GM21390 (cell line): ENCODE results near the gene PLXND1.
"Not testable (repeated sequence)": the region's sequence is repeated elsewhere in the genome, so short reads cannot be mapped to it uniquely, and the experiment has no call there.

Source experiments
- ATAC-seq: cut with Tn5 transposase; IDR thresholded peaks from one replicate; pipeline ENCODE4 v1.9.1; 2021; ENCODE audit not compliant: unreplicated experiment

PLXND1 gene

DNA sequence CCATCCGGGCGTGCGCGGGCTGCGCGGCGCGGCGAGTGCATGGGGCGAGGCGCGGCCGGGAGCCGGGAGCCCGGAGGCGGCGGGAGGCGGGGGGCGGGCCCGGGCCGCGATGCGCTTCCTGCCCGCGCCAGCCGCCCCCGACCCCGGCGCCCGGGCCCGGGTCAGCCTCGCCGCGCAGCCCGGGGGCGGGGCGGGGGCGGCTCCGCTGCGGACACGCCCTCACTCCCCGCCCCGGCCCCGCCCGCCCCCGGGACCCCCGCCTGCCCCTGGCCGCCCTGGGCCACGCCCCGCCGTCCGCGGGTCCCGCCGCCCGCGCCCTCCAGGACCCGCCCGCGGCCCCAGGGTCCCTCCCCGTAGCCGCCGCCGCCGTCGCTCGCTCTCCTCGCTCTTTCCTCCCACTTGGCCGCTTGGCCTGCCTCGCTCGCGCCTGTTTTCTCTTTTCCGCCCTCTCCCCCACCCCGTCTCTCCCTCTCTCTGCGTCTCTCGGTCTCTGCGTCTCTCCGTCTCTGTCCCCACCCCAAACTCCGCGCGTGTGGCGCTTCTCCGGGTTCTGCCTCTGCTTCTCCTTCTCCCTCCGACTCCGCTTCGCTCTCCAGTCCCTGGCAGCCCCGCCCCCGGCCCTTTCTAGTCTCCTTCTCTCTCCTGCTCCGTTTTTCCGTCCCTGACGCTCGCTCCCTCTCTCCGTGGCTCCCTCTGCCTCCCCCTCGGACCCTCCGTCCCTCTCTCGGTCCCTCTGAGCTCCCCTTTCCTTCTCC, at the start of gene PLXND1:
TSS of gene PLXND1 (minus strand) at position 41 of the 755 bp plus-strand sequence. CDS start at position 4, 37 bp downstream.
- ATAC-seq = no peak

GRCh38 chr3:129655291-129655700, 48.8 kb upstream of the PLXND1 start:
- ATAC-seq = no peak

DNA sequence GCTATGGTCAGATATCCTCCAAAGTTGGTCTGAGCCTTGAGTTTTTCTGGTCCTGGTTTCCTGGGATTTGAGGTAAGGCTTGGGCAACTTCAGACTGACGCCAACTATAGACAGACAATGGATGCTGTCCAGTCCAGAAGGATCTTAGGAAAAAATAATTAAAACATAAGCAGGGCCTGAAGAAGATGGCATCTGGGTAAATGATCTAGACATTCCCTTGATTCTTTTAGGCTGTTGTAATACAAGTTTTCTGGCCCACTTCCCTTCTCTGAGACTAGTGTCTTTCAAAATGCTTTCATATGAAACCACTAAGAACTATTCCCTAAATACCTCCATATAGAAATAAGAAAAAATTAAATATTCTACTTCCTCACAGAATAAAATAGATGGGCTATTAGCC, 47.7 kb upstream of the PLXND1 start:
- ATAC-seq = no peak

- ATAC-seq = no peak
These were observed 46.5 kb upstream of the PLXND1 start for GRCh38 chr3:129653019-129653418.

- no peak for ATAC-seq
These were observed 45.1 kb upstream of the PLXND1 start for GRCh38 chr3:129651435-129652202.

GRCh38 chr3:129650256-129650872, 43.9 kb upstream of the PLXND1 start:
- ATAC-seq = no peak

DNA sequence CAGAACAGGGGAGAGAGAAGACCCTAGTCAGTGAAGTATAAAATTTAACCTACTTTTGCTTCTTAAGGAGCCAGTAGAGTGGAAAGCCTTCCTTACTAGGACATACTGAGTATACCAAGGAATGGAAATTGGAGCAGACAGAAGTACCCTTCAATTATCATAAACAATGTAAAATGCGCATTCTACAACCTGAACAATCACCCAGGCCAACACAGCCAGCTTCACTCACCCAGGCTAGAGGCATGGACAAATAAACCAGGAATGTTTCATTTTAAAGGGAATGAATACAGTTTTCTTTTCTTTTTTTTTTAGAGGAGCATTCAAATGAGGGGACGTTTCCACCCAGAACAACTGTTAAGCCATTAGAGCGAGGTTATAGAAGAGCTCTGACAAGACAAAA, 41.9 kb upstream of the PLXND1 start:
- ATAC-seq = no peak

DNA sequence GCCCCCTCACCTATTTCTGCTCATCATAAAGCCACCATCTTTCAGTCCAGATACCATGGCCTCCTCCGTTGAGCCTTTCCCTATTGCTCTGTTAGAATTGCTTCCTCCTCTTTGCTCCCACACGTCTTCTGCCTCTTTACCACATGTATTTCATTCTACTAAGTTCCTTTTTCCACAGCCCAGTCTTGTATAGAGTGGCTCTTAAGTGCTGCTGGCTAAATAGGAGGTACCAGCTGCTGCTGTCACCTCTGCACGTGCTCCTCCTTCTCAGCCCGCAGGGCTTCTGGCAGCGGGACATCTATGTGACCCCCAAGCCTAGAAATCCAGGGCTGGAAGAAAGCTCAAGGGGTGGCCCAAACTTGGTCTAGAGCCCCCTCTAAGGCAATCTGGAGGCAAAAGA, 38.8 kb upstream of the PLXND1 start:
- ATAC-seq = no peak

GRCh38 chr3:129644836-129645235, 38.4 kb upstream of the PLXND1 start:
- no peak for ATAC-seq

GRCh38 chr3:129641567-129642260, 35.2 kb upstream of the PLXND1 start:
- not testable (repeated sequence) for ATAC-seq

- ATAC-seq = not testable (repeated sequence)
These were observed 34.5 kb upstream of the PLXND1 start for GRCh38 chr3:129640985-129641384.

DNA sequence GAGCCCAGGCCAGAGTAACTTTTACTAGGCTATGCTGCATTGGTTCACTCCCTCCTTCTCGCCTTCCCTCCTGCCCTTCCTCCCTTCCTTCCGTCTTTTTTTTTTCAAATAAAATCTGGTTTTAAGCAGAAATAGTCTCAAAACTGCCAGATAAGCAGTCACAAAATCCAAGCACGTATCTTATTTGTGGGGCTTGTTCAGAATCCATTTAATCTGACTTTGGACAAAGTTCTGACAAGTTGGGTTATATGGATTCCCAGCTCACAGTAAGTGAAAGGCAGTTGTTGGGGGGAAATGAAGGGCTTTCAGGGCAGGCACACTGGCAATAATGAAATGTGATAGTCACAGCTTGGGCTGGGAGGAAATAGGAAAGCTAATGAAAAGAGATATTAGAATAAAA, 32.0 kb upstream of the PLXND1 start:
- no peak for ATAC-seq

DNA sequence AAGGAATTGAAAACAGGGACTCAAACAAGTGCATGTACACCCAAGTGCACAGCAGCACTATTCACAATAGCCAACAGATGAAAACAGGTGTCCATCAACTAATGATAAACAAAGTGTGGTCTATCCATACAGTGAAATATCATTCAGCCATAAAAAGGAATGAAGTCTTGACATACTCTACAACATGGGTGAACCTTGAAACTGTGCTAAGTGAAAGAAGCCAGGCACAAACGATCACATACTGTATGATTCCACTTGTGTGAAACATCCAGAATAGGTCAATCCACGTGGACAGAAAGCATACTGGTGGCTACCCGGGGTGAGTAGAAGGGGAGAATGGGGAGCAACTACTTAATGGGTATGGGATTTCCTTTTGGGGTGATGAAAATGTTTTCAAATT, 29.6 kb upstream of the PLXND1 start:
- no peak for ATAC-seq

GRCh38 chr3:129635656-129636055, 29.2 kb upstream of the PLXND1 start:
- ATAC-seq = no peak

- ATAC-seq = no peak
These were observed 27.4 kb upstream of the PLXND1 start for GRCh38 chr3:129633751-129634481.

DNA sequence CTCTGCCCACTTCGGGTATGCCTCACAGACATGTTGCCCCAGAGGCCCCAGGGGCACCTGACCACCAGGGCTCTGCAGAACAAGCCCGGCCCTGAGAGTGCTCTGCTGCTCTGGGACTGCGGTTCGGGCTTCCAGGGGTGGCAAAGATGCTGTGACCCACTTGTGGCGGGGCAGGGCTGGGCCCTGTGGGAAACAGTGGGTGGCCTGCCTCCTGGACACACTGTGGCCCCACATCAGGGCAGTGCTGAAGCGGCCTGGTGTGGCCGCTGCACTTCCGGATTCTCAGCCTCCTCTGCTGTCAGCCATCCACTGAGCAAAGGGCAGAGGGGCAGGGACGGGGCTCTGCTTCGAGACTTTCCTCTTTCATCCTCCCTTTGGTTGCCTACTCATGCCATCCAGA, 26.5 kb upstream of the PLXND1 start:
- ATAC-seq = no peak

DNA sequence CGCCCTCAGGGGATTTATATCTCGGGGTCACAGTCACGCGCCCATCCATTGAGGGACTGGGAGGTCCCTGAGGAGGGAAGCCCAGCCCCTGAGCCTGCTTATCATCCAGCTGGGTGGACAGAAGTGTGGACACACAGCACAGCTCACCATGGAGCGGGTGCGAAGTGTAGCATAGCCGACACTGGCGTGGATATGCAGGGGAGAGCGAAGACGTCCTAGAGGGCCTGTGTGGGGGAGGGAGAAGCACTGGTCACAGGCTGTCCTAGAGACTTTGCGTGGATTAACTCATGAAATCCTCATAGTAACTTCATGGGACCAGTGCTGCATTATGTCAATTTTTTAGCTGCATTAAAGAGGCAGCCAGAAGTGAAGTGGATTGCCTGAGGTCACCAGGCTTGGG, 26.1 kb upstream of the PLXND1 start:
- no peak for ATAC-seq

- no peak for ATAC-seq
These were observed 25.6 kb upstream of the PLXND1 start for GRCh38 chr3:129632056-129632455.

DNA sequence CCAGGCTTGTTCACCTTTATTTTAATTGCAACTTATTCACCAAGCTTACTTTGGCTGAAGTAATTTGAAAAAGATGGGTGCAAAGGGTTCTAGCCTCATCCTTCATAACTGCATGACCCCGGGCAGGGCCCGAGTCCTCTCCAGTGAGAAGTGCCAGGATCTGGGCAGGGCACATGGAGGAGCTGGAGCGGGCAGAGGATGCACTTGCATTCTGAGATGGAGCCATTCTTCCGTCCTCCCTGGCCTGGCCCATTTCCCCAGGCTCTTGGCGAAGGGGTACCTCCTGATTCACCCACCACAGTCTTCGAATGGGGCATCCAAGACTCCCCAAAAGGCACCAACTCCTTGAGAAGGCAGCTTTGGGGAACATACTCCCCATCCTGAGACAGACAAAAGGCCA, 22.5 kb upstream of the PLXND1 start:
- ATAC-seq = no peak

- no peak for ATAC-seq
These were observed 21.7 kb upstream of the PLXND1 start for GRCh38 chr3:129628169-129628522.
